Suppressor macrophage treated with lipopolysaccharide for 1 hour (primary cell): ENCODE data around the gene SREBF2.

ENCODE experiments used
- DNase-seq, 3 donors: peaks; one replicate each; pipeline ENCODE4 v3.0.0-alpha.2; 2020 to 2022

Gene SREBF2

GRCh38 chr22:41880653-41881052, 47.7 kb downstream of the SREBF2 start:
- DNase-seq: no peak

DNA sequence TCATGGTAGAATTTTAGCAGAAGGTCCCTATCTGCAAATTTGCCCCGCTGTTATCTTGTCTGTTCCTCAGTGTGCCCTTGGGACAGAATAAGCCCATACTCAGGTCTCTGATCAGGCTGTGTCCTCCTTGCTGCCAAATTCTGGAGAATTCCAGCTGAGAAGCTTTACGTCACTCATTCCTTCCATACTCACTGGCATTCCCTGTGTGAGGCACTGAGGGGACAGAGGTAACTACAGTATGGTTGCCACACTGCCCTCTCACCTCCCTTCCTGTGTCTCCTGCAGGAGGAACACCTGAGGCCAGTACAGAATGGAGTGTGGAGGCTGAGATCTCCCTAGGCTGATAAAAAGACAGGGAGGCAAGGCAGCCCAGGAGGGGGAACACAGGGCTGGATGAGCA, 50.5 kb downstream of the SREBF2 start:
- DNase-seq: no peak

- DNase-seq: no peak
Measured at GRCh38 chr22:41885116-41885515, 52.2 kb downstream of the SREBF2 start.

DNA sequence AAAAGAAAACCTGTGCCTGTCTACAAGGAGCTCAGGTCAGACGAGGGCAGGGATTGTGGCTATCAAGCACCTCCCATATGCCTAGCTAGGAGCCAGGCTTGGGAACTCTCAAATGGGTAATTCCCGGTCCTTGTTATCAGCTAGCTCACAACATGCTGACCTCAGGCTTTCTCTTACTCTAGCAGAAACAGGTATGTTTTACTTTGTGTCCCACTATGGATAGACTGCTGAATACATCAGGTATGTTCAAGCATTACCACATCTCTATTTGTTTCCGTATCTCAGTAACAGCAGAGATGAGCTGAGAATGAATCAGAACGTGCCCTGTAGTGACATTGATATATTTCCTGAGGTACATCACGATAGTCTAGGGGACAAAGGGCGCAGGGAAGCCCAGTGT, 52.6 kb downstream of the SREBF2 start:
- no peak for DNase-seq

GRCh38 chr22:41888627-41889200, 55.8 kb downstream of the SREBF2 start:
- no peak for DNase-seq

GRCh38 chr22:41891407-41891806, 58.5 kb downstream of the SREBF2 start:
- DNase-seq: no peak

GRCh38 chr22:41892721-41893120, 59.8 kb downstream of the SREBF2 start:
- DNase-seq: no peak

GRCh38 chr22:41893591-41894375, 60.9 kb downstream of the SREBF2 start:
- no peak for DNase-seq

GRCh38 chr22:41898645-41899044, 65.7 kb downstream of the SREBF2 start:
- DNase-seq: no peak

DNA sequence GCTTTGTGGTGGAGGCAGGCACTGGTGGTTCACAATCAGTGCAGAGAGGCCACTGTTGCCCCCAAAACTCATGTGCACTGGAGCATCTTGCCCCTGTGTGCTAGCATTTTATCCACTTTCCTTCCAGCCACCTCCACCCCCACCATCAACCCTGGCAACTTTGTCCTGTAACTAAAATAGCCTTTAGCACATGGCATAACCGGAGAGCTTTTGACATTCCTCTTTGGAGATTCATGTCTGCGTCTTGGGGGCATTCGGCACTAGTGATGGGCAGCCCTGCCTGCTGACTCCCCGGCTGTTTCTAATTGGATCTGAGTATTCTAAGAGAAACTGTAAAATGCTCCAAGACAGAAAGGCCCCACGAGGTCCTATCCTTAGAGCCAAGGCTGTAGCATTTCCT, 66.2 kb downstream of the SREBF2 start:
- no peak for DNase-seq

DNA sequence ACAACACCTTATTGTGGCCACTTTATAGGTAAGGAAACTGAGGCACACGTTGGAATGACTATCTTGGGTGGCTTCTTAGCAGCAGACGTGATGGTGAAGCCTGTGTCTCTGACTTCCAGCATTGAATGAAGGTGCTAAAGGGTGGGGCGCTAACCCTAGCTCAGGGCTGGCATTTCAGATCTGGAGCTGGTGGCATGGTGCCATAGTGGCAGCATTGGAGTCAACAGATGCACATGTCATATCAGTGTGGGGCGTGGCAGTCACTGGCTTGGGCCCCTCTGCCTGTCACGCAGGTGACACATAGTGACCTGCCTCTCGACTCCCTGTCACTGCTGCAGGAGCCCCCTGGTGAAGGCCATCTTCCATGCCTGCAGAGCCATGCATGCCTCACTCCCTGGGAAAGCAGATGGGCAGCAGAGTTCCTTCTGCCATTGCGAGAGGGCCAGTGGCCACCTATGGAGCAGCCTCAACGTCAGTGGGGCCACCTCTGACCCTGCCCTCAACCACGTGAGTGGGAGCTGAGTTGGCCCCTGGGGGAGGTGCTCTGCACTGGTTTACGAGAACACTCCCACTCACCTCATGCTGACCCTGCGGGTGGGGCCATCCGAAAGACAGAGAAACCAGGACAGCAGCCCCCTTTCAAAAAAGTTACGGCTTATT, 67.2 kb downstream of the SREBF2 start:
- DNase-seq: no peak

- no peak for DNase-seq
Measured at GRCh38 chr22:41900652-41901312, 67.9 kb downstream of the SREBF2 start.

GRCh38 chr22:41902016-41902415, 69.1 kb downstream of the SREBF2 start:
- no peak for DNase-seq

GRCh38 chr22:41902932-41903421, 70.1 kb downstream of the SREBF2 start:
- DNase-seq: no peak

DNA sequence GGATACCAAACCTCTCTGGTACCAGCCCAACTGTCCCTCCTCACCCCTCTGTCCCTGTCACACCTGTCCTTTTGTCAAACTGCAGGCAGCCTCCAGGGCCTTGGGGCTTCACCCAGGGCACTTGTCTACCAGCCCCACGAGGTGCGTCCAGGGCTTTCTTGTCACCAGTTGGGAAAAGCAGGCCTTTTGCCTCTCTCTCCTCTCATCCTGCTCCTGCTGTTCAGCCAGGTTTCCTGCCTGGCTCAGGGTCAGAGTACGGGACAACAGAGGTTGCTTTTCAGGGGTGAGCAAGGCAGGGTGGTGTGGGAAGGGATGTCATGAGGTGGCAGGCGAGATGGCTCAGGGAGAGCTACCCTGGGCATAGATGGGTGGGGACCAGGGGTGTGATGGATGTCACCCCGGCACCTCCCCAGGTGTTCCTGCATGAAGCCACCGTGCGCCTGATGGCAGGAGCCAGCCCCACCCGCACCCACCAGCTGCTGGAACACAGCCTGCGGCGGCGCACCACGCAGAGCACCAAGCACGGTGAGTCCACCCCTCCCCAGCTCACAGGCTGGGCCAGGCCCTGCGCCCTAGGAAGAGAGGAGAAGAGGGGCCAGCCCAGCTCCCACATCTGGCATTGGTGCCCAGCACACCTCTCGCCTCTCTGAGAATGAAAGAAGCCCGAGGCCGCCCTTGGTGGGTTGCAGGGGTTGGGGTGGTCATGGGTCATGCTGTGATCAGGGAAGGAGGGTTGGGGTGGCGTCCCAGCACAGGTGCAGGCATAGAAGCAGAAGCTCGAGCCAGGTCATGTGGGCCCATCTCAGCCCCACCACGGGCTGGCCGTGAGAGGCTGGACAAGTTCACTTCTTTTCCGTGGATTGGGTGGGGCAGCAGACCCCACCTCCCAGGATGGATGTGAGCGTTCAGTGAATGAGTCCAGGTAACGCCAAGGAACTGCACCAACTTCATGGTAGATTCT, 71.8 kb downstream of the SREBF2 start:
- DNase-seq: no peak

DNA sequence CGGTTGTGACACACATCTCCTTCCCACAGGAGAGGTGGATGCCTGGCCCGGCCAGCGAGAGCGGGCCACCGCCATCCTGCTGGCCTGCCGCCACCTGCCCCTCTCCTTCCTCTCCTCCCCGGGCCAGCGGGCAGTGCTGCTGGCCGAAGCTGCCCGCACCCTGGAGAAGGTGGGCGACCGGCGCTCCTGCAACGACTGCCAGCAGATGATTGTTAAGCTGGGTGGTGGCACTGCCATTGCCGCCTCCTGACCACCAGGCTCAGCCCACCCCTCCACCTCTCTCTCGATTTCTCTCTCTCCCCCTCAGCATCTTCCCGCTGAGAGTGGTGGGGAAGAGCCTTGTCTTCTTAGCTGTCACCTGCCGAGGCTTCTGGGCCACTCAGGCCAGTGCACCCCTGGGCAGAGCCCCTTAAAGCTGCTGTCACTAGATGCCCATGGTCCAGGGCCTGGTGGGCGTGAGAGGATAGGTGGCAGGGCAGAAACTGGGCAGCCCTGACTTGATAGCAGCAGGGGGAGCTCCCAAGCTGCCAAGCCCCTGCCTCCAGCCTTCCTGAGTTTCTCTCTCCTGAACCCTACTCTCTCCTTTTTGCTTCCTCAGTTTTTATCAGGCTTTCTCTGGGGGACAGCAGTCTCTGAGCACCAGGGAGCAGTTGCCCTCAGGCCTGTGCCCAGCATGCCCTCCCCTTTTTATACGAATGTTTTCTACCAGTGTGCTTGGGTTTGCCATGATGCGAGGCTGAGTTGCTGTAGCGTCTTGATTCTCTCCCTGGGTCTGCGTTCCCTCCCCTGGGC, 72.7 kb downstream of the SREBF2 start:
- no peak for DNase-seq

DNA sequence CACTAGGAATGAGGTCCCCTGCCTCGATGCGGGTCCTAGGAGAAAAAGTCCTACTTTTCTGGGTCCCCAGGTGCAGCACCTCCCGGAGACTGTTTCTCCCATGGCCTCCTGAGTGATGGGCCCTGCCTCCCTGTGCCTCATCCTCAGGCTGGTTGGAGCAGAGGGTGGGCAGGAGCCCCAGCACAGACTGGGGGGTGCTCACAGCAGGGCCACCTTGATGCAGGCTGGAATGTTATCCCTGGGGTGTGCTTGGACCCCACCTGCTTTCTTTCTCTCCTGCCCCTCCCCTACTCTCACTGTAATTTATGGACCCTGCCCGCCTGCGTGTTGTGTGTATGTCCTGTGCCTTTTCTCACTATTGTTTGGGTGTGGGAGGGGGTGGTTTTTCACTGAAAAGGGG, 73.9 kb downstream of the SREBF2 start:
- no peak for DNase-seq

GRCh38 chr22:41907436-41908401, 74.8 kb downstream of the SREBF2 start:
- DNase-seq: no peak

GRCh38 chr22:41908411-41909309, 75.8 kb downstream of the SREBF2 start:
- DNase-seq: no peak
